ENCODE data around the gene RBM12.
A peak's percentile ranks its signal among the peaks of the same experiment; 100 is the strongest.

RBM12 gene

GRCh38 chr20:35606127-35606526, 58.6 kb downstream of the RBM12 start:
- Mint-ChIP-seq H3K27me3 (peaks cover 27% of the 10 kb centered on the region), H3K9me3 (no peaks in the 10 kb centered on the region), H3K4me3 (no peak overlapping the region), H3K4me1 (peaks cover 26% of the 10 kb centered on the region), H3K36me3 (no peaks in the 10 kb centered on the region), H3K27ac (no peak overlapping the region)
- ATAC-seq, result no peak

GRCh38 chr20:35604449-35604747, 60.3 kb downstream of the RBM12 start:
- H3K4me3 Mint-ChIP-seq, result no peak overlapping the region
- ATAC-seq, result no peak
- H3K36me3 Mint-ChIP-seq, result no peaks in the 10 kb centered on the region
- no peak overlapping the region for H3K27ac Mint-ChIP-seq
- H3K27me3 Mint-ChIP-seq, result peaks cover 40% of the 10 kb centered on the region
- H3K9me3 Mint-ChIP-seq, result no peaks in the 10 kb centered on the region
- peaks cover 29% of the 10 kb centered on the region for H3K4me1 Mint-ChIP-seq

- H3K4me1 Mint-ChIP-seq, result peaks cover 29% of the 10 kb centered on the region
- peaks cover 44% of the 10 kb centered on the region for H3K27me3 Mint-ChIP-seq
- no peak overlapping the region for H3K4me3 Mint-ChIP-seq
- H3K36me3 Mint-ChIP-seq, result no peaks in the 10 kb centered on the region
- no peak for ATAC-seq
- peak overlapping the region; percentile 53 for H3K27ac Mint-ChIP-seq
- no peaks in the 10 kb centered on the region for H3K9me3 Mint-ChIP-seq
Observed at GRCh38 chr20:35603695-35604448, 60.8 kb downstream of the RBM12 start.

GRCh38 chr20:35602851-35603495, 61.7 kb downstream of the RBM12 start:
- ATAC-seq, result no peak
- peak overlapping the region; percentile 53 for H3K27ac Mint-ChIP-seq
- H3K9me3 Mint-ChIP-seq, result no peaks in the 10 kb centered on the region
- H3K4me3 Mint-ChIP-seq, result no peak overlapping the region
- H3K27me3 Mint-ChIP-seq, result peaks cover 44% of the 10 kb centered on the region
- H3K36me3 Mint-ChIP-seq, result no peaks in the 10 kb centered on the region
- H3K4me1 Mint-ChIP-seq, result peaks cover 29% of the 10 kb centered on the region

- no peak for ATAC-seq
- H3K27ac Mint-ChIP-seq, result no peak overlapping the region
- peaks cover 26% of the 10 kb centered on the region for H3K4me1 Mint-ChIP-seq
- no peaks in the 10 kb centered on the region for H3K9me3 Mint-ChIP-seq
- H3K27me3 Mint-ChIP-seq, result peaks cover 44% of the 10 kb centered on the region
- no peaks in the 10 kb centered on the region for H3K36me3 Mint-ChIP-seq
- H3K4me3 Mint-ChIP-seq, result peak overlapping the region; percentile 76
Observed at GRCh38 chr20:35601990-35602389, 62.7 kb downstream of the RBM12 start.

- Mint-ChIP-seq H3K36me3 (no peaks in the 10 kb centered on the region), H3K27ac (peak overlapping the region; percentile 31), H3K9me3 (no peaks in the 10 kb centered on the region), H3K4me3 (peak overlapping the region; percentile 76), H3K4me1 (peaks cover 22% of the 10 kb centered on the region), H3K27me3 (peaks cover 44% of the 10 kb centered on the region)
- peak; percentile 78 for ATAC-seq
Observed at GRCh38 chr20:35600993-35601973, 63.4 kb downstream of the RBM12 start.

- ATAC-seq, result peak; percentile 3
- Mint-ChIP-seq H3K4me3 (peak overlapping the region; percentile 76), H3K4me1 (peaks cover 22% of the 10 kb centered on the region), H3K27ac (peak overlapping the region; percentile 31), H3K27me3 (peaks cover 44% of the 10 kb centered on the region), H3K9me3 (no peaks in the 10 kb centered on the region), H3K36me3 (no peaks in the 10 kb centered on the region)
Observed at GRCh38 chr20:35600176-35600992, 64.3 kb downstream of the RBM12 start.

- H3K4me1 Mint-ChIP-seq, result peaks cover 22% of the 10 kb centered on the region
- H3K27ac Mint-ChIP-seq, result no peak overlapping the region
- no peak overlapping the region for H3K4me3 Mint-ChIP-seq
- H3K27me3 Mint-ChIP-seq, result peaks cover 44% of the 10 kb centered on the region
- no peaks in the 10 kb centered on the region for H3K9me3 Mint-ChIP-seq
- no peaks in the 10 kb centered on the region for H3K36me3 Mint-ChIP-seq
- ATAC-seq, result no peak
Observed at GRCh38 chr20:35599776-35600120, 65.0 kb downstream of the RBM12 start.
